GM12878 (cell line): Measurements from ENCODE around the gene IBA57. TPM values are rescaled to one million over a fixed set of nuclear protein-coding genes. Genes with fewer than 3 reads are reported as not detected.

Experiments used
- CBX3 ChIP-seq: fragments of 200-600 bp; sonication (generic); IDR thresholded peaks from 2 replicates; pipeline ENCODE4 v1.6.1; 2016; ENCODE audit warnings: low read depth, borderline replicate concordance
- CREM ChIP-seq: IDR thresholded peaks from 2 replicates; pipeline ENCODE4 v1.6.1; 2014; ENCODE audit warnings: antibody characterized with exemption, low read depth
- ESRRA ChIP-seq: IDR thresholded peaks from 2 replicates; pipeline ENCODE4 v1.6.1; 2012; ENCODE audit warnings: mild to moderate bottlenecking, low read length, improper control_type of control experiment
- GATAD2B ChIP-seq: fragments of 450-650 bp; conservative IDR thresholded peaks from 2 replicates; pipeline ENCODE4 v1.6.1; 2017; ENCODE audit warnings: low read depth, mild to moderate bottlenecking, moderate library complexity
- HSF1 ChIP-seq: fragments of 150-350 bp; IDR thresholded peaks from 2 replicates; pipeline ENCODE4 v1.6.1; 2014; ENCODE audit warnings: mild to moderate bottlenecking, low read depth, low read length
- IKZF1 ChIP-seq: fragments of 450-650 bp; conservative IDR thresholded peaks from 2 replicates; pipeline ENCODE4 v1.6.1; 2017; ENCODE audit warnings: antibody characterized with exemption, mild to moderate bottlenecking
- NFIC ChIP-seq: IDR thresholded peaks from 2 replicates; pipeline ENCODE4 v1.6.1; 2012; ENCODE audit warnings: low read depth, mild to moderate bottlenecking, inconsistent platforms, low read length, moderate library complexity
- PKNOX1 ChIP-seq: fragments of 450-650 bp; IDR thresholded peaks from 2 replicates; pipeline ENCODE4 v1.6.1; 2016; ENCODE audit warnings: mild to moderate bottlenecking
- RCOR1 ChIP-seq: conservative IDR thresholded peaks from 2 replicates; pipeline ENCODE4 v1.6.1; 2012; ENCODE audit warnings: low read depth, low read length, improper control_type of control experiment
- RELB ChIP-seq: fragments of 450-650 bp; IDR thresholded peaks from 2 replicates; pipeline ENCODE4 v1.6.1; 2017; ENCODE audit warnings: low read depth, mild to moderate bottlenecking, moderate library complexity
- SIN3A ChIP-seq: IDR thresholded peaks from 2 replicates; pipeline ENCODE4 v1.6.1; 2012; ENCODE audit warnings: low read depth, low read length, improper control_type of control experiment
- SPI1 ChIP-seq: IDR thresholded peaks from 2 replicates; pipeline ENCODE4 v1.6.1; 2011; ENCODE audit warnings: low read depth, mild to moderate bottlenecking, low read length, moderate library complexity, borderline replicate concordance; ENCODE audit not compliant: insufficient read depth
- STAT1 ChIP-seq: fragments of 450-650 bp; conservative IDR thresholded peaks from 2 replicates; pipeline ENCODE4 v1.6.1; 2014; ENCODE audit warnings: antibody characterized with exemption, mild to moderate bottlenecking
- SUZ12 ChIP-seq: fragments of 200-600 bp; sonication (generic); IDR thresholded peaks from one replicate; pipeline ENCODE4 v1.6.1; 2018; ENCODE audit warnings: antibody characterized with exemption, mild to moderate bottlenecking; ENCODE audit not compliant: unreplicated experiment
- USF2 ChIP-seq: IDR thresholded peaks from 2 replicates; pipeline ENCODE4 v1.6.1; 2011; ENCODE audit warnings: low read depth, low read length, improper control_type of control experiment, borderline replicate concordance
- WRNIP1 ChIP-seq: IDR thresholded peaks from 2 replicates; pipeline ENCODE4 v1.6.1; 2011; ENCODE audit warnings: low read depth, low read length, improper control_type of control experiment, borderline replicate concordance
- ZNF207 ChIP-seq: fragments of 450-650 bp; IDR thresholded peaks from 2 replicates; pipeline ENCODE4 v1.6.1; 2014; ENCODE audit warnings: antibody characterized with exemption, mild to moderate bottlenecking, borderline replicate concordance
- ZNF217 ChIP-seq: fragments of 450-650 bp; IDR thresholded peaks from 2 replicates; pipeline ENCODE4 v1.6.1; 2017; ENCODE audit warnings: antibody characterized with exemption, mild to moderate bottlenecking
- ZNF24 ChIP-seq: fragments of 450-650 bp; IDR thresholded peaks from 2 replicates; pipeline ENCODE4 v1.6.1; 2017; ENCODE audit warnings: antibody characterized with exemption, mild to moderate bottlenecking
- ZNF384 ChIP-seq: IDR thresholded peaks from 2 replicates; pipeline ENCODE4 v1.6.1; 2012; ENCODE audit warnings: low read depth, mild to moderate bottlenecking, low read length, improper control_type of control experiment, borderline replicate concordance
- polyA plus RNA-seq, 11 experiments: library from polyadenylated mRNA; depleted of rRNA in 4 of 11; unstranded in 6 of 11; stranded (reverse) in 5 of 11; fragments of >200 nt; fragmentation: Nextera tagmentation in 4 of 11; fragmentation: Illumina TruSeq in 1 of 11; extraction: Ambion mirVana in 4 of 11; extraction: Trizol in 1 of 11; gene quantifications; 1 replicate in 1 of 11; 2 replicates in 10 of 11; pipeline versions ENCODE4 v1.2.1 to v1.2.3, GENCODE V29; 2011 to 2016; ENCODE audit warnings: inconsistent platforms in 2 of 11, missing spikeins in 2 of 11, low read depth in 1 of 11
- total RNA-seq, 4 experiments: library from RNA; depleted of rRNA in 3 of 4; stranded (reverse); fragments of >200 nt in 3 of 4; fragmentation: Illumina TruSeq in 1 of 4; extraction: Trizol in 1 of 4; gene quantifications; 2 replicates each; pipeline versions ENCODE4 v1.2.1 to v1.2.3, GENCODE V29; 2013 to 2021
- TF ChIP-seq, protein P1 (sequence below), 3 experiments: IDR thresholded peaks in 2 of 3; conservative IDR thresholded peaks in 1 of 3; 2 replicates each; pipeline ENCODE4 v1.5.1; 2011; ENCODE audit warnings: low read depth in 3 of 3, low read length in 3 of 3, mild to moderate bottlenecking in 3 of 3, control low read depth in 2 of 3, moderate library complexity in 2 of 3, inconsistent platforms in 1 of 3, mixed read lengths in 1 of 3; ENCODE audit not compliant: control insufficient read depth in 2 of 3, insufficient read depth in 1 of 3; ENCODE audit errors: extremely low read depth in 1 of 3

IBA57 gene
- total and polyA plus RNA-seq, 10 of the 15 experiments (the other 5 are each of a cell fraction or from before 2014, with no cell fraction given) = 0.51 to 8.6 (median 3.7) TPM

- TF ChIP-seq ESRRA = no peak
- TF ChIP-seq CREM = peak; percentile 94
- TF ChIP-seq GATAD2B = peak; percentile 88
- peak; percentile 55 for TF ChIP-seq IKZF1
- TF ChIP-seq, protein P1, sequence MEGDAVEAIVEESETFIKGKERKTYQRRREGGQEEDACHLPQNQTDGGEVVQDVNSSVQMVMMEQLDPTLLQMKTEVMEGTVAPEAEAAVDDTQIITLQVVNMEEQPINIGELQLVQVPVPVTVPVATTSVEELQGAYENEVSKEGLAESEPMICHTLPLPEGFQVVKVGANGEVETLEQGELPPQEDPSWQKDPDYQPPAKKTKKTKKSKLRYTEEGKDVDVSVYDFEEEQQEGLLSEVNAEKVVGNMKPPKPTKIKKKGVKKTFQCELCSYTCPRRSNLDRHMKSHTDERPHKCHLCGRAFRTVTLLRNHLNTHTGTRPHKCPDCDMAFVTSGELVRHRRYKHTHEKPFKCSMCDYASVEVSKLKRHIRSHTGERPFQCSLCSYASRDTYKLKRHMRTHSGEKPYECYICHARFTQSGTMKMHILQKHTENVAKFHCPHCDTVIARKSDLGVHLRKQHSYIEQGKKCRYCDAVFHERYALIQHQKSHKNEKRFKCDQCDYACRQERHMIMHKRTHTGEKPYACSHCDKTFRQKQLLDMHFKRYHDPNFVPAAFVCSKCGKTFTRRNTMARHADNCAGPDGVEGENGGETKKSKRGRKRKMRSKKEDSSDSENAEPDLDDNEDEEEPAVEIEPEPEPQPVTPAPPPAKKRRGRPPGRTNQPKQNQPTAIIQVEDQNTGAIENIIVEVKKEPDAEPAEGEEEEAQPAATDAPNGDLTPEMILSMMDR (IDR thresholded peaks at IDR 0.05 in 2 of 3, conservative IDR thresholded peaks at IDR 0.05 in 1 of 3; ENCODE audit: control insufficient read depth in 2 of 3, extremely low read depth in 1 of 3, insufficient read depth in 1 of 3, low read depth in 3 of 3, low read length in 3 of 3) = peak in 1 of 3 experiments; percentile 23; a peak in 1 of 6 replicates
- TF ChIP-seq ZNF207 = no peak
- peak; percentile 56 for TF ChIP-seq SIN3A
- peak; percentile 80; the same call in 1 of the 2 replicates for TF ChIP-seq STAT1
- TF ChIP-seq RCOR1 = 0 out of 2 replicates have a peak, but pooled peaks have one; percentile 45
- TF ChIP-seq HSF1 = no peak
- no peak for TF ChIP-seq NFIC
- TF ChIP-seq ZNF24 = no peak
- TF ChIP-seq SUZ12 = no peak
- TF ChIP-seq SPI1 = no peak; the same call in 1 of the 2 replicates
- TF ChIP-seq CBX3 = no peak
- no peak for TF ChIP-seq RELB
- TF ChIP-seq PKNOX1 = peak; percentile 98
- no peak for TF ChIP-seq ZNF217
- no peak for TF ChIP-seq WRNIP1
- TF ChIP-seq USF2 = no peak
- TF ChIP-seq ZNF384 = no peak
Observed at GRCh38 chr1:228139931-228140723, 25.5 kb upstream of the IBA57 start, which contains the start of gene GUK1 (continued).
